GM18870 (cell line): ENCODE data around the gene RALGPS2.
"Not testable (repeated sequence)": the region's sequence is repeated elsewhere in the genome, so short reads cannot be mapped to it uniquely, and the experiment has no call there.

Experiments
- ATAC-seq: cut with Tn5 transposase; IDR thresholded peaks from one replicate; pipeline ENCODE4 v1.9.1; 2021; ENCODE audit warnings: moderate library complexity; ENCODE audit not compliant: unreplicated experiment

RALGPS2 gene

DNA sequence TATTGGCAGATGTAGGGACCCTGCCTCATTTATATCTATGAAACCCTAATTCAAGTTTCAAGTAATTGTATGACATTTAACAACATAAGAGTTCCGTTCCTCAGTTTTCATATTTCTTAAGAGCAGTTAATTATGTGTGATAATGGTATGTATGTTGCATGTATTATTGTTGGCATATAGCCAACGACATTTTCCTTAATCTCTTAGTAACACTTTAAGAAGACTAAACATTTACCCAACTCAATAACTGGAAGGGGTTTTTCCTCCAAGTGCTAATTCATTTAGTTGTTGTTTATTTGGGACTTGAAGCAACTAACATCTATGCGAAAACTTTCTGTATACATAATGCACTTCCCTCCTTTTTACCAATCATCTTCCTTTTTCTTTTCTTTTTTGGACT, 1.5 kb upstream of the RALGPS2 start:
- ATAC-seq = no peak

- ATAC-seq = no peak
Measured at GRCh38 chr1:178724376-178724727, 692 bp upstream of the RALGPS2 start.

DNA sequence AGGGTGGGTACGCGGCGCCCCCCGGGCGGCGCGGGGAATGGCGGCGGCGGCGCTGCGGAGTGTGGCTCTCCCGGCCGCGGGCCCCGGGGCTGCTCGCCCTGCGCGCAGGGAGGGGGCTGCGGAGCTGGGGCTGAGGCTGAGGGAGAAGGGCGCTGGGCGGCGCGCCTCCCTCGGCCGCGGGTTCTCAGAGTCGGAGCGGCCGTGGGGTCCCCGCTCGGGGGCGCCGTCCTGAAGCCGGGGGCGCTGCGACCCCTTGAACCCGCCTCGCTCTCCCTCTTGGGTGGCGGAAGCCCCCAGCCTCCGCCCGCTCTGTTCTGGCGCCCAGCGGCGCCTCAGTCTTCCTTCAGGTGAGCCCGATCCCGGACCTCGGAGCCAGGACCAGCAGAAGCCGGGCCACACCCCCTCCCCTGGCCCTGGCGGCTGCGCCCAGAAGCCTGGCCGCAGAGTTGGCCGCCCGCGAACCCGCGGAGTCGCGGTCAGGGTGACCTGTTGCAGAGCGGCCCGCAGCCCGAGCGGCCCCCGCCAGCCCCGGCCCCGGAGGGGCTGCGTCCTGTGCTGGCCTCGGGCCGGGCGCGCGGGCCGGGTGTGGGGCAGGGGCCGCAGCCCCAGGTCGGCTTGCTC, 532 bp downstream of the RALGPS2 start:
- peak; percentile 27 for ATAC-seq

- ATAC-seq = peak; percentile 86
Measured at GRCh38 chr1:178726087-178726517, 1.1 kb downstream of the RALGPS2 start.

GRCh38 chr1:178726545-178726944, 1.5 kb downstream of the RALGPS2 start:
- peak; percentile 4 for ATAC-seq

DNA sequence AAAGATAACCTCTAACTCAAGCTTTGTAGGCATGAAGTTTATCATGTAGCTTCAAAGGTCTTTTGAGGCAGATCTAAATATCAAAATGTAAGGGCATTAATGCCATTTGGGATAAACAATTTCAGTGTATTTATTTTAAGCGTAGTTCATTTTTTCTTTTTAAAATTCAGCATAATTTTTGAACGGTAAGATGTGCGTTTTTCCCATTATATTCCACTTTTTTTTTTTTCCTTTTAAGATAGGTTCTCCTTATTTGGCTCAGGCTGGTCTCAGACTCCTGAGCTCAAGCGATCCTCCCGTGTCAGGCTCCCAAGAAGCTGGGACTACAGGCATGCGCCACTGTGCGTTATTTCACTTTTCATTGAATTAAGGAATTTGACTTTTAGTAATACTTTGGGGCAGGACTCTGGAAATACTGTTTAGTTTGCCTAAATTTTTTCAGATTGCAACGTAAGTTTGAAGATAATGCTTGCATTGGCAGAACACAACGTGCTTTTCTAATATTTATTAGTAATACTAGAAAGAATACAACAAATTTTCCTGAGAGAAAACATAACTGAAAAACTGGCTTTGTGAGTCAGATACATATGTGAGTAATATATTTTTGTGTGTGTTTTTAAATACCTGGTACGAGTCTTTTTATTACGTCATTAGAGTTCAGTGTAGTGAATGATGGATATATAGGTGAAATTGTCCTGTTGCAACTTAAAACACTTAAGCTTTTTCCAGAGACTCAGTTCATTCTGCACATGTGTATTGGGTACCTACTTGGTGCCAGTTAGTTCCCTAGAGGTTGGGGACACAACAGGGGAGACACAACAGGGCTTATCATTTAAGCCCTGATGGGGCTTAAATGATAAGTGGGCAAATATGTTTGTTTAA, 2.2 kb downstream of the RALGPS2 start:
- ATAC-seq = no peak

DNA sequence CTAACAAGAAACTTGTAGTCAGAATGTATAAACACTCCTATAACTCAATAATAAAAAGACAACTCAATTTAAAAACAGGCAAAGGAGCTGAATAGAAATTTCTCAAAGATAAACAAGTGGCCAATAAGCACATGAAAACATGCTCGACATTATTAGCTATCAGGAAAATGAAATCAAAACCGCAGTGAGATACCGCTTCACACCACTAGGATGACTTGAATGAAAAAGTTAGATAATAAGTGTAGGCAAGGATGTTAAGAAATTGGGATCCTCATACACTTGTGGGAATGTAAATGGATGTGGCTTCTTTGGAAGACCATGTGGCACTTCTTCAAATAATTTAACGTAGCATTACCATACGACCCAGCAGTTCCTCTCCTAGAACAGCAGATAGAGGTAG, 8.9 kb downstream of the RALGPS2 start:
- no peak for ATAC-seq

DNA sequence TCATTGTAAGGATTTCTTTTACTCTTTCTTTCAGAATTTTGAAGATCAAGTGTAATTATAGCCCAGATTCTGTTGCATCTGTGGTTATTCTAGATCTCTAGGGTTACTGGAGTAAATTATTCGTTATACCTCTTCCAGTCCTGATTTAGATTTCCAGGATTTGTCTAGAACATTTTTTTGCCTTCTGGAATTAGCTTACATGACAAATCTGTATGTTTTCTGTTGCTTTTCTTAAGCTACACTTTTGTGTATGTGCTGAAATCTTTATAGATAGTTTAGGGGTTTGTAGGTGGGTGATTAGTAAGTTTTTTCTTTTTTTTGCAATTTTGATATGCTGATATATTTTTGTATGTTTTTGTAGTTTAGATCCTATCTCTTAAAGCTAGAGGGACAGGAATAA, 13.7 kb downstream of the RALGPS2 start:
- no peak for ATAC-seq

DNA sequence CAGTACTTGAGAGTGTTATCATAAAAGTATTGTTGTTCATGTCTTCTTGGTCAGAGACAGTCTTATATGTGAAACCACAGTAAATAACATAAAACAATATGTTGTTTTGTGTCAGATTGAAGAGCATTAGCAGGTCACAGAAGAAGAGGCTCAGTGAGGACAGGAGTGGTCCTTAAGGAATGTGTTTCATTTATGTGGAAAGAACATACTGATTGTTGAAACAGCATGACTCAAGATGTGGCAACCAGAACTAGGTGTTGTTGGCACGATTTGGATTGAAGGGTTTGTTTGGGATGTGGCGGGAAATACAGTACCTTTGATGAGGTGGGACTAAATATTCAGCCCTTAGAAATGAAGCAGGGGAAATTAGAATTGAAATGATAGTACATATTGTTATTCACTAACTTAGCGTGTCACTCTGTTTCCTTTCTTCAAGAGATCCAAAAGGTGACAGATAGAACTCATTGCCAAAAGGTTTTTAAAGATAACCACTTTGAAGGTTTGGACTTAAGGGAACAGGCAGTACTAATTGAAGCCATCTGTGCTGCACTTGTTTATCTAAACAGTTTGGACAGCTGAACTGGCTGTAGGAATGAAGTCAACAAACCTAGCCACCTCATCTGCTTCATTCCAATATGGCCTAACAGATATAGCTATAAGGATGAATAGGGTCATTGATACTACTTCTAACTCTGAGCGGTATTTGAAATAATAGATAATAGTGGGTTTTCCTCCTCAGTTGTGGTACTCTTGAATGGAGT, 14.4 kb downstream of the RALGPS2 start:
- ATAC-seq = no peak

DNA sequence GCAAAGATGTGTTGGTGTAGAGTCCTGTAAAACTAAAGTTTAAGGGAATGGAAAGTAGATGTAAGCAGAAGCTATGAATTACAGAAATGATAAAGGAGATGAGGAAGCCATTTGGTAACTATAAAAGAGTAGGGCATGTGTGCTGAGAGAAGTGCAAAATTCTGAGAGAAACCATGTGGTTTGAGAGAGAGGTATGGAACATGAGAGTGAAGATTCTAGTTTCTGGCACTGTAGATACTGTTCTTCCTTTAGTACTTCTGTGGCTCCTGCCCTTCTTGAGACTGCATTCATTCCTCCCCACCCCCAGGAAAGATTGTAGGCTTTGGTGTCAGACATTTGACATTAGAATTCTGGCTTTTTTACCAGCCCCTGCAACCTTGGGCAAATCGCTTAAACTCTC, 15.4 kb downstream of the RALGPS2 start:
- ATAC-seq = no peak

DNA sequence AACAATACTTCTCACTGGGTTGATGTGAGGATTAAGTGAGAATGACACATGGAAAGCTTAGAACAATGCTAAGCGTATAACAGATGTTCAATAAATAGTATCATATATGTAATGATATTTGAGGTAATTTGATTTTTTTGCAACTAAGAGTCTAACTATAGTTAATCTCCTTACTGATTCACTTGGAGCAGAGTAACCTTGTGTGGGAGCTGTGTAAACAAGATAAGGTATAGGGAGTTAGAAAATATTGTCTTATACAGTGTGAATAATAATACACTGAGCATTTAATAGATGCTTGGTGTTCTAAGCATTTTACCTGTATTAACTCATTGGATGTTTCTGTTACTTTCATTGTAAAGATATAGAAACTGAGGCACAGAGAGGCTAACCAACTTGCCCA, 15.9 kb downstream of the RALGPS2 start:
- ATAC-seq = no peak

- ATAC-seq = no peak
Measured at GRCh38 chr1:178743801-178744200, 18.8 kb downstream of the RALGPS2 start.

- no peak for ATAC-seq
Measured at GRCh38 chr1:178745260-178745659, 20.2 kb downstream of the RALGPS2 start.

DNA sequence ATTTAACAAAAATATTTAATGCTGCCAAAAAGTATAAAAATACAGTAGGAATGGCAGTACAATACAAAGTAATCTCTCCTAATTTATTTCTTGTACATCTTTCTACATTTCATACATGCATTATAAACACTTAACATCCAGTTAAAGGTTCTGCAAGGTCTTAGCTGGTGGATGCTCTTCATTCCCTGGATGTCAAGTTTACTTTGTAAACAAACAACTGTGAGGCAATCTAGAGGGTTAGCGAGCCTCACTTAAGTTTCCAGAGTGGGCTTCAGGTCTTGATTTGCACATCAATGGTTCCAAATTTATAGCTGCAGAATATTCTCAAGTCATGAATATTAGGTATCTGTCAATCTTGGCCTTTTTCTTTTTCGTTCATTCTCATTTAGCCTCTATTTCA, 21.3 kb downstream of the RALGPS2 start:
- ATAC-seq = no peak

DNA sequence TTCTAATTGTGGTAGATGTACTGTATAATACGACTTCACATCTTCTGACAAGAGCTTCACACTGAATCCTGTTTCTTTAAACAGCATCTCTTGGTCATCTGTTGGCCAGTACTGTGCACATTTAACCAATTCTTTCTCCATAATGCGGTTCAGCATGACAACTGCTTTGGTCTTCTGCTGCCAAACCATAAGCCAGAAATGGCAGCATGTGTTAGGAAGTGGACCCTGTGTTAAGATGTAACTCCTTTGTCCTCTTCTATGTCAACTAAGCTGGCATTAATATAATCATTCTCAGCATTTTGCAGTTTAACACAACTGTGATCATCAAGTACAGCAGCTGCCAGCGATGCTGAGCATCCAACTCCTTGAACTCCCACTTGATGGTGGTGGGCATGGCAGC, 22.3 kb downstream of the RALGPS2 start:
- ATAC-seq = not testable (repeated sequence)

- no peak for ATAC-seq
Measured at GRCh38 chr1:178749581-178750166, 24.6 kb downstream of the RALGPS2 start.

DNA sequence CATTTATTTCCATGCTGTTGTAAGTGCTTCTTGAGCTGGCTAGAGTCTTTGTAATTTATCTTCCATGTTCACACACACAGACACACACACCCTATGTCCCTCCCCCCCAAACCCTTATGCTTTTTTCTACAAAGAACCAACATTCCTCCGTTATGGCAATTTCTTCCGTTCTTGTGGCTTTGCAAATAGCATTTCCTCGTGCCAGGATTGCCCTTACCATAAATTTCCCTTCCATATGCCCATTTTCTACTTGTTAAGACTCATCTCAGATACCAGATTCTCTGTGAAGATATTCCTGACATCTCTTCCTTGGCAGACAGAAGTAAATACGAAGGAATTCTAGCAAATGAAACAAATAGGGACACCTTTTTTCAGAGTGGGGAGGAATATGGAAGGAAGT, 26.0 kb downstream of the RALGPS2 start:
- no peak for ATAC-seq

- no peak for ATAC-seq
Measured at GRCh38 chr1:178752891-178753290, 27.8 kb downstream of the RALGPS2 start.

- ATAC-seq = not testable (repeated sequence)
Measured at GRCh38 chr1:178754655-178755256, 29.7 kb downstream of the RALGPS2 start.

DNA sequence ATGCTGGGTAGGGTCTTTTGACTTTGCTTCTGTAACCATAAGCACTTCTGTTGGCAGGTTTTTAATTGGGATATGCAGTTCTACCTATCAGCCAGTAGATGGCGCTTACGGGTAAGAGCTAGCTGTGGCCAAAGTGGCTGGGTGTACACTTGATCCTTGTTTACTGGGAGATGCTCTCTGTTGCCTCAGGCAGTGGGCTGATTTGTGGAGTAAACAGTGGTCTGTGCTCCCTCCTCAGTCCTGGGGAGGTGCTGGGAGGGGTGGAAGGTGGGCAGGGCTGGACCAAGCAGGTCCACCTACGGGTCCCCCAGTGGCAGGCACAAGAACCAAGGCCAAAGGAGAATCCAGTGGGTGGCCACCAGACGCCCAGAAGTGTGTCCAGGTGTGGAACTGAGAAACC, 43.4 kb downstream of the RALGPS2 start:
- ATAC-seq = no peak

DNA sequence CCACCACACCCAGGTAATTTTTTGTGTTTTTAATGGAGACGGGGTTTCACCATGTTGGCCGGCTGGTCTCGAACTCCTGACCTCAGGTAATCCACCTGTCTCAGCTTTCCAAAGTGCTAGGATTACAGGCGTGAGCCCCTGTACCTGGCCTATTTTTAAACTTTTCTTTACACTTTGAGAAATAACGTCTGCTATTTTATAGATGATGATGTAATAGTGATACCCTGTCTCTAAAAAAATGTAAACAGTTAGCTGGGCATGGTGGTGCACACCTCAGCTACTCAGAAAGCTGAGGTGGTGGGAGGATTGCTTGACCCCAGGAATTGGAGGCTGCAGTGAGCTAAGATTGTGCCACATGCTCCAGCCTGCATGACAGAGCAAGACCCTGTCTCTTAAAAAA, 47.9 kb downstream of the RALGPS2 start:
- ATAC-seq = no peak
